Activated naive CD8-positive, alpha-beta T cell treated with anti-CD3 and anti-CD28 coated beads, Interleukin-2, amount 10 ng/mL, durations not matched to agents 7 days and 5 days (primary cell): ENCODE results near the gene SERPINE1. TPM values are rescaled to one million over a fixed set of nuclear protein-coding genes. Genes with fewer than 3 reads are reported as not detected.

Experiments used
- ATAC-seq: fragments of 150-1000 bp; cut with Tn5 transposase; one replicate; pipeline ENCODE4 v1.10.0; 2021; ENCODE audit warnings: low read depth, moderate library complexity
- POLR2A ChIA-PET: fragments of 350-600 bp; sonication (Branson Sonifier 250); formaldehyde crosslinking; loops from one replicate; lab custom pipeline; 2021; ENCODE audit warnings: antibody characterized with exemption; lab: Charles Lee
- DNase-seq: peaks from one replicate; pipeline ENCODE4 v3.0.0; 2021
- H3K27ac Mint-ChIP-seq: one replicate; pipeline ENCODE4 v1.8.0; 2022; ENCODE audit warnings: mild to moderate bottlenecking, mixed read lengths
- H3K27me3 Mint-ChIP-seq: one replicate; pipeline ENCODE4 v1.8.0; 2022; ENCODE audit warnings: mild to moderate bottlenecking, moderate library complexity, mixed read lengths
- H3K36me3 Mint-ChIP-seq: one replicate; pipeline ENCODE4 v1.8.0; 2021; ENCODE audit warnings: mild to moderate bottlenecking, mixed read lengths
- H3K4me1 Mint-ChIP-seq: one replicate; pipeline ENCODE4 v1.8.0; 2021; ENCODE audit warnings: mixed read lengths
- H3K4me3 Mint-ChIP-seq: one replicate; pipeline ENCODE4 v1.8.0; 2022; ENCODE audit warnings: mild to moderate bottlenecking, moderate library complexity, mixed read lengths
- H3K9me3 Mint-ChIP-seq: one replicate; pipeline ENCODE4 v1.8.0; 2021; ENCODE audit warnings: mixed read lengths
- total RNA-seq, 2 experiments: library from RNA; stranded (reverse); gene quantifications; one replicate each; pipeline ENCODE4 v1.2.3, GENCODE V29; 2021

The SERPINE1 gene
- total RNA-seq, 2 experiments from 2014 or later, result 0.44 to 0.51 TPM

DNA sequence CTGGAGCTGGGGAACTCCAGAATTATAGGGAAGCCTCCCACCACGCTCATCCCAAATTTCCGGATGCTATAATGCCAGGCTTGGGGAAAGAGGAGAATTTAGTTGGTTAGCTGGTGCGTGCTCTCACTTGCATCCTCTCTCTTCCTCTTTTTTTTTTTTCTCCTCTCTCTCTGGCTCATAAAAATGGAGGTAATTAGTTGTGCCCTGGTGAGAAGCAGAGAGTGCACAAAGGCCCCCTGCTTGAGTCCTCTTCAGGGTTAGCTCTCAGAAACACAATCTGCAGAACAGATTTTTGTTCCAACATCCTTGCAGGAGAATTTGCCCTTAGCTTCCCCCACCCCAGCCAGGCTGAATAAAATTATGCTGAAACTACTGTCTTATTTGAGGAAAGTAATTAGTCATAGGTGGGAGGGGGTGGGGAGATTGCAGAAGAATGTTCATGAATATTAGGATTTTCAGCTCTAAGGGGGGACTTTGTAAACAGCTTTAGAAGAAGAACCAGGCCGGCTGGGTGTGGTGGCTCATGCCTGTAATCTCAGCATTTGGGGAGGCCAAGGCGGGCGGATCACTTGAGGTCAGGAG is 7.6 kb downstream of the SERPINE1 start:
- Mint-ChIP-seq H3K4me1 (peaks cover 19% of the 10 kb centered on the region), H3K27me3 (peaks cover 48% of the 10 kb centered on the region), H3K36me3 (no peaks in the 10 kb centered on the region), H3K9me3 (no peaks in the 10 kb centered on the region), H3K4me3 (no peak overlapping the region), H3K27ac (no peak overlapping the region)
- ATAC-seq (no peak), DNase-seq (no peak)
- POLR2A ChIA-PET, result no interaction called here

DNA sequence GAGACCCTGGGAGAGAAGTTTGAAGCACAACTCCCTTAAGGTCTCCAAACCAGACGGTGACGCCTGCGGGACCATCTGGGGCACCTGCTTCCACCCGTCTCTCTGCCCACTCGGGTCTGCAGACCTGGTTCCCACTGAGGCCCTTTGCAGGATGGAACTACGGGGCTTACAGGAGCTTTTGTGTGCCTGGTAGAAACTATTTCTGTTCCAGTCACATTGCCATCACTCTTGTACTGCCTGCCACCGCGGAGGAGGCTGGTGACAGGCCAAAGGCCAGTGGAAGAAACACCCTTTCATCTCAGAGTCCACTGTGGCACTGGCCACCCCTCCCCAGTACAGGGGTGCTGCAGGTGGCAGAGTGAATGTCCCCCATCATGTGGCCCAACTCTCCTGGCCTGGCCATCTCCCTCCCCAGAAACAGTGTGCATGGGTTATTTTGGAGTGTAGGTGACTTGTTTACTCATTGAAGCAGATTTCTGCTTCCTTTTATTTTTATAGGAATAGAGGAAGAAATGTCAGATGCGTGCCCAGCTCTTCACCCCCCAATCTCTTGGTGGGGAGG is 10.8 kb downstream of the SERPINE1 start:
- H3K4me1 Mint-ChIP-seq, result peaks cover 35% of the 10 kb centered on the region
- DNase-seq (no peak), ATAC-seq (no peak)
- peak overlapping the region; percentile 63 for H3K4me3 Mint-ChIP-seq
- POLR2A ChIA-PET, result interaction anchor here (0.6 to 1.6 kb wide), 3 partner anchors 11 to 53 kb away, joined by 4 to 8 read pairs (median 7); partner anchors contain the start of genes SERPINE1 and TRIM56
- H3K27me3 Mint-ChIP-seq, result peaks cover 37% of the 10 kb centered on the region
- H3K27ac Mint-ChIP-seq, result peak overlapping the region; percentile 72
- no peaks in the 10 kb centered on the region for H3K9me3 Mint-ChIP-seq
- no peaks in the 10 kb centered on the region for H3K36me3 Mint-ChIP-seq

DNA sequence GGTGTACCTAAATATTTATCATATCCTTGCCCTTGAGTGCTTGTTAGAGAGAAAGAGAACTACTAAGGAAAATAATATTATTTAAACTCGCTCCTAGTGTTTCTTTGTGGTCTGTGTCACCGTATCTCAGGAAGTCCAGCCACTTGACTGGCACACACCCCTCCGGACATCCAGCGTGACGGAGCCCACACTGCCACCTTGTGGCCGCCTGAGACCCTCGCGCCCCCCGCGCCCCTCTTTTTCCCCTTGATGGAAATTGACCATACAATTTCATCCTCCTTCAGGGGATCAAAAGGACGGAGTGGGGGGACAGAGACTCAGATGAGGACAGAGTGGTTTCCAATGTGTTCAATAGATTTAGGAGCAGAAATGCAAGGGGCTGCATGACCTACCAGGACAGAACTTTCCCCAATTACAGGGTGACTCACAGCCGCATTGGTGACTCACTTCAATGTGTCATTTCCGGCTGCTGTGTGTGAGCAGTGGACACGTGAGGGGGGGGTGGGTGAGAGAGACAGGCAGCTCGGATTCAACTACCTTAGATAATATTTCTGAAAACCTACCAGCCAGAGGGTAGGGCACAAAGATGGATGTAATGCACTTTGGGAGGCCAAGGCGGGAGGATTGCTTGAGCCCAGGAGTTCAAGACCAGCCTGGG is 11.4 kb downstream of the SERPINE1 start:
- Mint-ChIP-seq H3K4me1 (peaks cover 35% of the 10 kb centered on the region), H3K27me3 (peaks cover 40% of the 10 kb centered on the region), H3K36me3 (no peaks in the 10 kb centered on the region), H3K27ac (peak overlapping the region; percentile 72), H3K4me3 (peak overlapping the region; percentile 63), H3K9me3 (no peaks in the 10 kb centered on the region)
- POLR2A ChIA-PET, result interaction anchor here (0.9 to 1.6 kb wide), 3 partner anchors 11 to 53 kb away, joined by 3 to 8 read pairs (median 4); partner anchors contain the start of genes SERPINE1 and TRIM56
- peak; percentile 90 for ATAC-seq
- DNase-seq, result peak; percentile 55

DNA sequence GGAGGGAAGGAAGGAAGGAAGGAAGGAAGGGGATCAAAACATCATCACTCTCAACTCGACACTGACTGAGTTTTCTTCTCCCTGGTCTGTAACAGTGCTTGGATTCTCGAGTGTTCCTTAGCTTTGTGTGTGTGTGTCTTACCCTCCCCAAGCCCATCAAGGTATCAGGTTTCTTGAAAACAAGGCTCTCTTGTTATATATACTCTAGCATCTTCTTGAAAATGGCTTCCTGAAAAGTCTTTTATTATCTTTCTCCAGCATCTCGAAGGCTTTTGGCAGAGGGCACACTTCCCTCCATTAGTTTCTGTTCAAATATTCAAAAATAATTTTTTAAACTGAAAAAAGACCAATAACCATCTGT is 13.4 kb downstream of the SERPINE1 start:
- POLR2A ChIA-PET, result interaction anchor here (0.7 to 1.6 kb wide), 4 partner anchors 15 to 103 kb away, joined by 3 to 6 read pairs (median 3); no protein-coding TSS in a partner anchor
- H3K4me3 Mint-ChIP-seq, result no peak overlapping the region
- H3K36me3 Mint-ChIP-seq, result no peaks in the 10 kb centered on the region
- H3K4me1 Mint-ChIP-seq, result peaks cover 39% of the 10 kb centered on the region
- peaks cover 39% of the 10 kb centered on the region for H3K27me3 Mint-ChIP-seq
- no peak overlapping the region for H3K27ac Mint-ChIP-seq
- ATAC-seq (no peak), DNase-seq (no peak)
- no peaks in the 10 kb centered on the region for H3K9me3 Mint-ChIP-seq

DNA sequence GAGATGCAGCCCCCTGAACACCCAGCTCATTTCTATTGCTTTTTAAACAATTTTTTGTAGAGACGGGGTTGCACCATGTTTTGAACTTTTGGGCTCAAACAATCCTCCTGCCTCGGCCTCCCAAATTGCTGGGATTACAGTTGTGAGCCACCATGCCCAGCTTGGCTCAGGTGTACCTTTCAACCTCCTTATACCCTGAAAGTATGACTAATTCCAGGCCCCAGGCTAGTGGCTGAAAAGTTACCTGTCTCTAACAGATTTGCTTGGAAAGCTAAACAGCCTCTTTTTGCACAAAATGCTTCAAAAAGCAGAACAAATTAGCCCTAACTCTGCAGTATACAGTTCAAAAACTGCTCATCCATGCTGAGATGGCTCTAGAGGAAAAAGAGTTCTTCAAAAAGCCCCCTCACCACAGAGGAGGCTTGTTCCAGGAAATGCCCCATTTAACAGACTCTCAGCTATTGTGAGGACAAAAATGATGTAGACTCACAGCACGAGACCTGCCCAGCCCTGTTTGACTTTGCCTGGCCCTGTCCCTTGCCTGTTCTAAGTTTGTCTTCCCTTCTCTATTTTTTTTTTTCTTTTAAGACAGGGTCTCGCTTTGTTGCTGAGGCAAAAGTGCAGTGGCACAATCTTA is 14.0 kb downstream of the SERPINE1 start:
- peak; percentile 34 for ATAC-seq
- DNase-seq, result no peak
- Mint-ChIP-seq H3K4me1 (peaks cover 39% of the 10 kb centered on the region), H3K27ac (peak overlapping the region; percentile 13), H3K9me3 (no peaks in the 10 kb centered on the region), H3K4me3 (no peak overlapping the region), H3K27me3 (peaks cover 42% of the 10 kb centered on the region), H3K36me3 (no peaks in the 10 kb centered on the region)
- POLR2A ChIA-PET, result interaction anchor here (0.7 to 1.9 kb wide), 5 partner anchors 14 to 103 kb away, joined by 3 to 6 read pairs (median 3); partner anchors contain the start of gene AP1S1

DNA sequence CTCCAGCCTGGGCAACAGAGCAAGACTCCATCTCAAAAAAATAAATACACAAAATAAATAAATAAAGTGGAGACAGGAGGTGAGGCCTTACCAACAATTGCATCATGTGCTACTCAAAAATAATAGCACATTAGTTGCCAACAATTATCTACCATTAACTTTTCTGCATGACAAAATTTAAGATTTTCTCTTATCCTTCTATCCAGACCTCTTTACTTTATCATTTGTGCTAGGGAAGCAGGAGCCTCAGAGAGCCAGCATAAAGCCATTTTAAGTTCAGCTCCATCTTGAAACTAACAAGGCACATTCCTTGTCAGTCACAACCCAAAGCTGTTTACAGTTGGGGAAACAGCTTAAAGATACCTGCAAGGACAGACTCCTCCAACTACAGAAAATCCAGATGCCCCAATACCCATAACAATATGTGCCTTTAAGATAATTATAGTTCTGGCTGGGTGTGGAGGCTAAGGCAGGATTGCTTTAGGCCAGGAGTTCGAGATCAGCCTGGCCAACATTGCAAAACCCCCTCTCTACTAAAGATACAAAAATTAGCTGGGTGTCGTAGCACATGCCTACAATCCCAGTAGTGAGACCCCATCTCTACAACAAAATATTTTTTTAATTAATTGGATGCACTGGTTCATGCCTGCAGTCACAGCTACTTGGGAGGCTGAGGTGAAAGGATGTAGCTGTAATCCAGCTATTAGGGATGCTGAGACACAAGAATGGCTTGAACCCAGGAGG is 25.2 kb downstream of the SERPINE1 start:
- Mint-ChIP-seq H3K27me3 (peaks cover 44% of the 10 kb centered on the region), H3K27ac (no peak overlapping the region), H3K9me3 (no peaks in the 10 kb centered on the region), H3K36me3 (peaks cover 4% of the 10 kb centered on the region), H3K4me3 (no peak overlapping the region), H3K4me1 (peaks cover 14% of the 10 kb centered on the region)
- ATAC-seq (no peak), DNase-seq (no peak)
- POLR2A ChIA-PET, result interaction anchor here (0.6 to 1.3 kb wide), 2 partner anchors 57 to 66 kb away, joined by 3 read pairs; no protein-coding TSS in a partner anchor

DNA sequence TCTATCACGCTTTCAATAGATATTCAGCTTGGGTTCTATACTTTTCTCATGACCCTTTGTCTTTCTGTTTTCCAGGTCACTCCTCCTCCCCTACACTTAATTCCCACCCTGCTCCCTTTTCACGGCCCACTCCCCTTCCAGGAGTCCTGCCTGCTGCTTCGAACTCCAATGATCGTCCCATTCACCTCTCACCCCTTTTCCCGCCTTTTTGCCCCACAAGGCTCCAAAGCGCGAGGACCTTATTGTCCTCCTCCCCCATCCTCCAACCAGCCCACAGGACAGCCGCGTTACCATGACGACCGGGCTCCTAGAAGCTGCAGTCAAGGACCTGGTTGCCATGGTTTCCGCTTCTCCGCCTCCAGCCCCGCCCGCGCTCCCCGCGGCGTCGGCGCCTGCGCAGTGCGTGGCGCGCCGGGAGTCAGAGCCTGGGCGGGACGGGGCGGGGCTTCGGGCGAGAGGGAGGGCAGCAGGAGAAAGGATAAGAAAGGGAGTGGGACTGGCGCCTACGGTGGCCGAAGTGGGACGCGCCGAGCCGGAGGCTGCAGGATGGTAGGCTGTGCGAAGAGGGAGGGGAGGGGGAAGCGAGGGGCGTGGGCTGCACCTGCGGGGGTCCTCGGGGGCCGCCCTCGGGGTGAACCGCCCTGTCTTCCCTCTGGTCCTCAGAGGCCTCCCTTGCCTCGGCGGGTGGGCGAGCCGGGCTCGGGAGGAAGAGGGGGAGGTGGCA is 27.2 kb downstream of the SERPINE1 start, which contains the start of gene AP1S1:
AP1S1 (plus strand) TSS at position 508 of the 724 bp plus-strand sequence; CDS start at position 547, 39 bp downstream.
- peaks cover 8% of the 10 kb centered on the region for H3K36me3 Mint-ChIP-seq
- H3K4me1 Mint-ChIP-seq, result peaks cover 12% of the 10 kb centered on the region
- POLR2A ChIA-PET, result interaction anchor here (1.4 to 2.0 kb wide), 2 partner anchors 12 to 19 kb away, joined by 5 to 6 read pairs; no protein-coding TSS in a partner anchor
- peak within 1 kb of the TSS; percentile 87 for H3K4me3 Mint-ChIP-seq
- peak within 1 kb of the TSS; percentile 55 for H3K27ac Mint-ChIP-seq
- DNase-seq (peak; percentile 94), ATAC-seq (peak; percentile 87)
- H3K27me3 Mint-ChIP-seq, result peaks cover 30% of the 10 kb centered on the region
- H3K9me3 Mint-ChIP-seq, result no peaks in the 10 kb centered on the region

DNA sequence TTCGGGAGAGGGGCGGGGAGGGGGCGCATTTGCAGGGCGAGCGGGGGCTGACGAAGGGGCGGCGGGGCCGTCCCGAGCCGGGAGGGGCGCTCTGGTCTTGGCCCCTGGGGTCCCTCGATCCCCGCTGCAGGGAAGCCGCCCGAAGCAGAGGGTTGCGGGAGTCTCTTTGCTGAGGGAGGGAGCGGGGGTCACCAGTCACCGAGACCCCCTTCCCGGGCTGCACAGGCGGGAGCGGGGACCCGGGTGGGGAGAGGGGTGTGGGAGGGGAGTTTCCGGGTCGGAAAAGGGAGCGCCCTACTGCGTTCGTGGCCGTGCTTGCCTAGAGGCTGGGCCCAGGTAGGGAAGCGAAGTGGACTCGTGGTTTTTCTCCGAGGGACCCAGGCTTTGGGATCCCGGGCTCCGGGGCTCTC is 27.8 kb downstream of the SERPINE1 start:
- Mint-ChIP-seq H3K9me3 (no peaks in the 10 kb centered on the region), H3K4me1 (peaks cover 12% of the 10 kb centered on the region), H3K27ac (no peak overlapping the region), H3K36me3 (peaks cover 8% of the 10 kb centered on the region), H3K27me3 (peaks cover 25% of the 10 kb centered on the region), H3K4me3 (peak overlapping the region; percentile 87)
- DNase-seq (no peak), ATAC-seq (peak; percentile 30)
- POLR2A ChIA-PET, result interaction anchor here (1.4 to 2.0 kb wide), 2 partner anchors 13 to 19 kb away, joined by 5 to 6 read pairs; no protein-coding TSS in a partner anchor

DNA sequence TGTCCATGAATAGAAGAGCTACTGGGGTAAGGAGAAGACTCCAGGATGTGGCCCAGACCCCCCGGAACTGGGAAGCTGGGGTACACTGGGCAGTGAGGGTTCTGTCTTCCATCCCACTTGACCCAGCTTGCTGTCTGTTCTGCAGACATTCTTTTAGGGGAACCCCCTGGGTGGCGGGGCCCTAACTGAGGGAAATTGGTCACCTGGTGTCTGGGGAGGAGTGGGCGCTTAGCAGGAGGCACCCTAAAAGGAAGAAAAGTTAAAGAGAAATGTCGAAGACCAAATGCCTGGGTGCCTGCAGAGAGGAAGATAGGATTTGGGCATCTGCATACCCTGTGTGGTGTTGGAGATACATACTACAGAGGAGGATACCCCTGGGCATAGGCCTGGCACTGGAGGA is 28.4 kb downstream of the SERPINE1 start:
- H3K27ac Mint-ChIP-seq, result peak overlapping the region; percentile 47
- ATAC-seq, result no peak
- H3K9me3 Mint-ChIP-seq, result no peaks in the 10 kb centered on the region
- DNase-seq, result no peak
- H3K27me3 Mint-ChIP-seq, result peaks cover 24% of the 10 kb centered on the region
- POLR2A ChIA-PET, result interaction anchor here (2.0 kb wide), 1 partner anchor 13 kb away, joined by 5 read pairs; no protein-coding TSS in a partner anchor
- peaks cover 12% of the 10 kb centered on the region for H3K4me1 Mint-ChIP-seq
- peak overlapping the region; percentile 87 for H3K4me3 Mint-ChIP-seq
- peaks cover 10% of the 10 kb centered on the region for H3K36me3 Mint-ChIP-seq

DNA sequence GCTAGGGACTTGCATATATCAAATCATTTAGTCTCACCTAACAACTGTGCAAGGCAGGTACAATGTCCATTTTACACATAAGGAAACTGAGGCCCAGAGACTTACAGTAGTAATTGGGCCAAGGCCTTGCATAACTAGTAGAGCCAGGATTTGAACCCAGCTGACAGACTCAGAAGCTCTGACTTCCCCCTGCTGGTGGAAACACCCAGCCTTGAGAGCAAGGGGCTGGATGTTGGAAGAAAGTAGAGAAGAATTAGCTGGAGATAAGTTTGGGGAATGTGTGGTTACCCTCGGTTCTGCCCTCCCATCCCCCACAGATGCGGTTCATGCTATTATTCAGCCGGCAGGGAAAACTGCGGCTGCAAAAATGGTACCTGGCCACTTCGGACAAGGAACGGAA is 29.4 kb downstream of the SERPINE1 start:
- Mint-ChIP-seq H3K4me1 (peaks cover 12% of the 10 kb centered on the region), H3K27ac (no peak overlapping the region), H3K4me3 (no peak overlapping the region), H3K27me3 (peaks cover 21% of the 10 kb centered on the region), H3K36me3 (peaks cover 10% of the 10 kb centered on the region), H3K9me3 (no peaks in the 10 kb centered on the region)
- POLR2A ChIA-PET, result interaction anchor here (0.5 to 1.3 kb wide), 4 partner anchors 9 to 55 kb away, joined by 3 to 7 read pairs (median 4); partner anchors contain the start of gene VGF
- ATAC-seq, result no peak
- DNase-seq, result no peak

DNA sequence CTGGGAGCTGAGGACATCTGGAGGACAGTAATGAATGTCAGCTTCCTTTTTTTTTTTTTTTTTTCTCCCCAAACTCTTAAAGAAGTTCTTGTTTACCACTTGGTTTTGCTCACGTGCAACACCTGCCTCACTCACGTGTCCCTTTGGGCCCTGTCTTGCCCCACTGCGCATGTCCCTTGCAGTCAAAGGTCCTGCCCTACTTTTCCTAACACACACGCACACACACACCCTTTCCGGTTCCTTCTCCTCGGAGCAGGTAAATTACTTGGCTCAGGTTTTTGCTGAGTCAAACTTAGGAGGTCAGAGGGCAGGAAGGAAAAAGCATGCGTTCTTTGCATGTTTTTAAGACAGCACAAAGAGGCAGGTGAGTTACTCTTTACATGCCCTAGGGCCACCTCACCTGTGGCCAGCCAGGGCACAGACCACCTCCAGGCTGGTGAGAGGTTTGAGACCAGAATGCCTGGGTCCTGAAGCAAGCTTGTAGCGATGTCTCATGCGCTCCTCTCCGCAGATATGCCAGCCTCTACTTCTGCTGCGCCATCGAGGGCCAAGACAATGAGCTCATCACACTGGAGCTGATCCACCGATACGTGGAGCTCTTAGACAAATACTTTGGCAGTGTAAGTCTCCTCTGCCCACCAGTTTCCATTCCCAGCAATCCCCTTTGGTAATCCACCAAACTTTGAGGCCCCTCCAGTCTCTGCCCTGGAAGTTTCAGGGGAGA is 30.1 kb downstream of the SERPINE1 start:
- ATAC-seq (no peak), DNase-seq (no peak)
- no peaks in the 10 kb centered on the region for H3K9me3 Mint-ChIP-seq
- H3K36me3 Mint-ChIP-seq, result peaks cover 12% of the 10 kb centered on the region
- POLR2A ChIA-PET, result interaction anchor here (0.5 to 1.3 kb wide), 4 partner anchors 8 to 55 kb away, joined by 3 to 7 read pairs (median 4); partner anchors contain the start of gene VGF
- no peak overlapping the region for H3K4me3 Mint-ChIP-seq
- peaks cover 12% of the 10 kb centered on the region for H3K4me1 Mint-ChIP-seq
- peaks cover 18% of the 10 kb centered on the region for H3K27me3 Mint-ChIP-seq
- H3K27ac Mint-ChIP-seq, result no peak overlapping the region
